Measurements from ENCODE around the gene CTNNBIP1.
"Not testable (repeated sequence)": the region's sequence is repeated elsewhere in the genome, so short reads cannot be mapped to it uniquely, and the experiment has no call there.

Gene CTNNBIP1

DNA sequence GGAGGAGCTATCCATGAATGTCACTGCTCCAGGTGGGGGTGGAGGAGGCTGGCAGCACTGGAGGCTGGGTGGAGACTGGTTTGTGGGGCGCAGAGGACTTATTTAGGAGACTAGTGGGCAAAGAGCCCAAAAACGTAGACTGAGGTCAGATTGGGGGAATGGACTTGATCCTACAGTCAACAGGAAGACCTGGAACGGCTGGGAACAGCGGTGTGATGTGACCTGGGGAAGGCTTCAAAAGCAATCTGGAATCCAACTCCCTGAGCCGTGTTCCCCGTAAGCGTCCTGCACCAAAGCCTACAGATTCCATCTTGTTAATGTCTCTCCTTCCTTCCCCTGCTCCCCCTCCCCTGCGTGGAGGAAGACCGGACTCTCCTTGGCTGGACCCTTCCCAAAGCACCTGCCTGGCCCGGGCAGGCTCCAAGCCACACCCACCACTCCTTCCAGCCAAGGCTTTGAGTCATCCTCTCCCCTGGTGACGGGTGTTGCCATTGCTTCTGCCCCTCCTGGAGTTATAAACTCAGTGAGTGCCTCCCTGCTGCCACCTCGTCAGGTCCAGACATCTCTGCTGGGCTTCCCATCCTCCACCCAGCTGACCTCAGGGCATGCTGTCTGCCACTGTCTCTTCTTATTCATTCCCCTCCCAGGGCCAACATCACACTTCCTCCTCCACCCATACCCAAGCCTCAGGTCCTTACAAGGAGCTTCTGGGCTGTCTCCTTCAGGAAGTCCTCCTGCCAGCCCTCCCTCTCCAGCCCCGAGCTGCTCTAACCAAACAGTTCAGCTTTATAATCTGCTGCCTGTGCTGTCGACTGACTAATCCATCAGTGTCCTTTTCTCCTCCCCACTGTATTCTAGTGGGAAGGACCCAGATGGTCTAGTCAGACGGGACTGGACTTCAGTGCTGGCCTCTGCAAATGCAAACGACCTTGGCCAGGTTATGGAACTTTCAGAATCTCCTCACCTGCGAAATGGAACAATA is 84.7 kb downstream of the CTNNBIP1 start:
- DNase-seq = no peak

DNA sequence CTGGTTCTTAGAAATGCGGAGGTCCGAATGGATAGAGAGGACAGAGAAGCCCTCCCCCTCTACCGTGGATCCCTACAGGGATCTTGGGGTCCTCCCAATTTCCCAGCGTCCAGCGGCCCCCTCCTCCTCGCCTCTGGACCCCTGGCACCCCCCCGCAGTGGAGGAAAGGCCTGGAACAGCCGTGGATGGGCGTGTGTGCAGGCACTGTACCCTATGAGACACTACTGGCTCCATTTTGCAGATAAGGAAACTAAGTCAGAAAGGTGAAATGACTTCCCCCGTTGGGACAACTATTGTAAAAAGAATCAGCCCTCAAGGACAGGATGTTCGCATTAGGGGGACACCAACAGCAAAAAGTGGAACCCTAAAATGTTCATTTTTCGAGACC is 85.4 kb downstream of the CTNNBIP1 start:
- DNase-seq = no peak

DNA sequence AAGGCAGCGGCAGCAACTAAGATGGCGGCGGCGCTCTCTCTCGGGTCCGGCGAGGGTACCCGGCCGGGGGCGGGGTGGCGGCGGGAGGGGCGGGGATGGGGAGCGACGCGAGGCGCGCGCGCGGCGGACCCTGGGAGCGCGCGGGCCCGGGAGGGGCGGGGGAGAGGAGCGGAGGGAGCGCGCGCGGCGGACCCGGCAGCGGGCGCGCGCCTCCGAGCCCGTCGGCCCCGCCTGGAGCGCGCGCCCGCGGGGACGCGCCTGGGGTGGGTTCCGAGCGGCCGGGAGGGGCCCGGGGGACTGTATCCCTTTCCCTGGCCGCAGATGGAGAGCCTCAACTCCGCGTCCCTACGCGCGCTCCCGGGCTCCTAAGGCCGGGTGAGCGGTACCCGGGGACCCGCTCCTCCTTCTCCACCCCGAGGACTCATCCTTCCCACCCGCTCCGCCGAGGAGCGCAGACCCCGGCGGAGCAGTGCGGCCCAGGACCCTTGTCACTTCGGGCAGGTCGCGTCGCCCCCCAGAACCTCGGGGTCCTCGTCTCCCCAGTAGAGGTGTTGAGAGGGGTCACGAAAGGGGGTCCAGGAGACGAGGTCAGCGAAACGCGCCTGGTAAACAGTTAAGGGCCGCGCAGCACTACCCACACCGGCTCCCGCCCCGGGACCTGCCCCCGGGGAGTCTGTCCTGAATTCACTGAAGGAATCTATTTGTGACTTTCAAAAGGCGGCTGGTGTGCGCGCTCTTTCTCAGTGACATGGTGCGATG is 85.9 kb downstream of the CTNNBIP1 start, which contains the start of gene CLSTN1:
TSS of gene CLSTN1 (minus strand) at position 23 of the 759 bp plus-strand sequence. CDS start 232 bp downstream, outside the sequence.
- peak; percentile 55 for DNase-seq

DNA sequence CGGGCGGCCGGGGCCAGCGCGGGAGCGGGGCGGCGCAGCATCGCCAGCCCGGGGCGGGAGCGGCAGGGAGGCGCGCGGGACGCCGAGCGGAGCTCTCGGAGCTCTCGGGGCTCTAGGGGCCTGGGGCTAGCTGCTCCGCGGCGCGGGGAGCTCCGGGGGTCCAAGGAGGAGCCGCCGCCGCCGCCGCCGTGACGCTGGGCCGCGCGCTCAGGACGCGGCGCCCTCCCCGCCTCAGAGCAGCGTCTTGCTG is 86.5 kb downstream of the CTNNBIP1 start:
- no peak for DNase-seq

DNA sequence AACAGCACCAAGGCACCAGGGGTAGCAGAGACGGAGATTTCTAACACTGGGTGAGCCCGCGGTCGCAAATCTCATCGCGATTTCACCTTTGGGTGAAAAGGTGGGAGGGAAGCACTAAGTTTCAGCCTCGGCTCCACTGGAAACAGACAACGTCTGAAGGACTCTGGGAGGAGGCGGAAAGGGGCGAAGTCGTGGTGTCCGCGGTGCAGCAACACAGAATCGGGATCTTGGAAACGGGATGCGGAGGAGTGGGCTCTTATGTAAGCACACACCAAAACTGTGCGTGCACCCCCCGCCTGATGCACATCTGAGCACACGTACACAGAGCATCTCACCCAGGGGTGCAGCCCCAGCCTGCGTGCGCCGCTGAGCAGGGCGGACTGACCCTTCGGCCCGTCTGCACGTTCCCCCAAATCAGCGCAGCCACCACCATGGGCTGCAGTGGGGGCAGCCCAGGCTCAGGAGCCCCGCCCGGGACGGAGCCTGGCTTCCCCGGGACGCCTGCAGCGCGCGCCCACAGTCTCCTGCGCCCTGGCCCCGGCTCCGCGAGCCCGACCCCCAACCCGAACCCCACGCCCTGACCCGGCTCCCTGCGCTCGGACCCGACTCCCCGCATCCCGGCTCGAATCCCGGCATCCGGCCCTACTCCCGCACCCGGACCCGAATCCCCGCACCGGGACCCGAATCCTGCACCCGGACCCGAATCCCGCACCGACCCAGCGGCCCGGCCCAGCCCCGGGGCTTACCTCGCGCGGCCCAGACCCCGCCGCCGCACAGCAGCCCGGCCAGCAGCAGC is 87.0 kb downstream of the CTNNBIP1 start:
- DNase-seq = no peak

DNA sequence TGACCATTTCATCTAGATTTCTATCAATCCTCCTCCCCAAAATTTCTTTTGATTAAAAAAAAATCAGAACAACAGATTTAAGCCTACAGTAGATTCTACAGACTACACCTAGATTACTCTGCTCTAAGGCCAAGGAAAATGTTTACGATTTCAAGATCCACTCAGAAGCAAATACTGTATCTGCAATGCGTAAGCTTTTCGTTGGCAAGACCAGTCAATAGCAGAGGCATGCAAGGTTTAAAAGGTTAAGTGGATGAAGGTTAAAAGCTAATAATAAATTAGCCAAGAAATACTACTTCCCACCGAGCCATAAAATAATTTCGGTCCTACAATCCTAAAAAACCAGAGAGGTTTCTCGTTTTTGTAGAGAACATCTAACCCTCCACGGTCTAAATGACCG is 87.6 kb downstream of the CTNNBIP1 start:
- DNase-seq = no peak

DNA sequence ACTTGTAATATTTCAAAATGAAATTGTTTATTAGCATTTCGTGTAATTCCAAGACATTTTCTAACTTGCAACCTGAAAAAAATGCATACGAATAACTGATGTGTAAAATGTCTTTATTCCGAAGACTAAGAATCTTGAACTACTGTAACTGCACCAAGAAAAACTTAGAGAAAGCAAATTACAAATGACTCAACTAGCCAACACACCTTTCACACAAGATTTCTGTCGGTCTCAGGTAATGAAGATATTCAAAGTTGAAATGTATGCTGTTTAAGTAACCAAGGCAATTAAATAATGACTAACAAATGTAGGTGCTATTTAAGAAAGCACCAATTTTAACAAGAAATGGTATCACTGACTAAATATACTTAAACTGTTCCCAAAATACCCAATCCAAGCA is 88.4 kb downstream of the CTNNBIP1 start:
- DNase-seq = no peak

DNA sequence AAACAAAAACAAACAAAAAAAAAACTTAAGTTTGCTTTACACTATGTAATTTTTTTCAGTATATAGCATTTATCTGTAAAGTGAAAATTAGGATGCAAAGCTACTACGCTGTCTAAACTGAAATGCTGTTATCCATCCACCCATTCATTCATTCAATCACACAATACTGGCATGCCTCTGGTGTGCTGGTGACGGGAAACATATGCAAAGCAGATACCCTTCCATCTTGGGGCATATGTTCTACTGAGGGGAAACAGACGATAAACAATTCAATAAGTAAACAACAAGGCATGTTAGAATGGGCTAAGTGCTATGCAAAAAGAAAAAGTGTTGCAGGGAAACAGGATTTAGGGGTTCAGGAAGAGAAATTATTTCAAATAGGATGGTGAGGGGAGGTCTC is 89.5 kb downstream of the CTNNBIP1 start:
- DNase-seq = no peak

DNA sequence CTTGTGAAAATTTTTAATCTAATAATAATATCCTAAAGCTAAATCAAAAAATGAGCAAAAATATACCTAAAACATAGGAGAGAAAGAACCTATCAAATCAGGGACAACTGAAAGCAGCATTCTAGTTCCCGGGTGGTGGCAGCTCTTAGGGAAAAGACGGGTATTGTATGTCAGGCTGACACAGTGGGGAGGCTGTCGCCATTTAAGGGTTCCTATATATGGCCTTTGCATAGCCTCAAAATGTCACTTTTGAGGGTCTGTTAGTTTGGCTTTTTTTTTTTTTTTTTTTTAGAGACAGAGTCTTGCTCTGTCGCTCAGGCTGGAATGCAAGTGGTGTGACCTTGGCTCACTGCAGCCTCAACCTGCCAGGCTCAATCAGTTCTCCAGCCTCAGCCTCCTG is 92.3 kb downstream of the CTNNBIP1 start:
- DNase-seq = no peak

DNA sequence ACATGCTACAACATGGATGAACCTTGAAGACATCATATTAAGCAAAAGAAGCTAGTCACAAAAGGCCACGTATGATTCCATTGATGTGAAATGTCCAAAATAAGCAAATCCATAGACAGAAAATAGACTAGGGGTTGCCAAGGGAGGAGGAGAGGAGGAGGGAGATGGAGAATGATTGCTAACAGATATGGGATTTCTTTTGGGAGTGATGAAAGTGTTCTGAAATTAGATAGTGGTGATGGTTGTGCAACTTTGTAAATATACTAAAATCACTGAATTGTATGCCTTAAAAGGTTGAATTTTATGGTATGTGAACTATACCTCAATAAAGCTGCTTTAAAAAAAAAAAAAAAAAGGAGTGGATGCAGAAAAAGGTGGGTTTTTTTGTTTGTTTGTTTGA is 93.9 kb downstream of the CTNNBIP1 start:
- DNase-seq = no peak

DNA sequence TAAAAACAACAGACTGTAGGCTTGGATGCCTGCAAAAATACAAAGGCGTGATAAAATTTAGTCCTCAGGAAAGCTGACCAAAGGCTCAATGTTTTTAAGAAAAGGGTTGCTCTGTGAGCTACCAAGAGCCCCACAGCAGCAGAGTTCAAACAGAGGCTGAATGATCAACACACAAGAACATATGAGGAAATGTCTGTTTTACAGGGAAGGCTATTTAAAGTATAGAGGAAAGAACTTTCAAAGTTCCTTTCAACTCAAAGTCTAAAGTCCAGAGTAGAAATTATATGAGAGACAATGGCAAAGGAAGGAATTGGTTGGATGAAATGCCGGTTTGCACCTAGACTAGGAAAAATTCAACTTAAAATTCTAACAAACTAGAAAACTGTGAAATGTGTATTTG is 94.9 kb downstream of the CTNNBIP1 start:
- no peak for DNase-seq

DNA sequence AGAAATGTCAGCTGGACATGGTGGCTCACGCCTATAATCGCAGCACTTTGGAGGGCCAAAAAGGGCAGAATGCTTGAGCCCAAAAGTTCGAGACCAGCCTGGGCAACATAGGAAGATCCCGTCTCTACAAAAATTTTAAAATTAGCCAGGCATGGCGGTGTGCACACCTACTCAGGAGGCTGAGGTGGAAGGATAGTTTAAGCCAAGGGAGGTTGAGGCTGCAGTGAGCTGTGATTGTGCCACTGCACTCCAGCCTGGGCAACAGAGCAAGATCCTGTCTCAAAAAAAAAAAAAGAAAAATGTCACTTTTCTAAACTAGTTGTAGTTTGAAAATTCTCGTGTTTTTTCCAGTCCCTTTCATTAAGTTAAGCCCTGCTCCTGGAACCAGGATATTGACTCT is 95.5 kb downstream of the CTNNBIP1 start:
- DNase-seq = no peak

DNA sequence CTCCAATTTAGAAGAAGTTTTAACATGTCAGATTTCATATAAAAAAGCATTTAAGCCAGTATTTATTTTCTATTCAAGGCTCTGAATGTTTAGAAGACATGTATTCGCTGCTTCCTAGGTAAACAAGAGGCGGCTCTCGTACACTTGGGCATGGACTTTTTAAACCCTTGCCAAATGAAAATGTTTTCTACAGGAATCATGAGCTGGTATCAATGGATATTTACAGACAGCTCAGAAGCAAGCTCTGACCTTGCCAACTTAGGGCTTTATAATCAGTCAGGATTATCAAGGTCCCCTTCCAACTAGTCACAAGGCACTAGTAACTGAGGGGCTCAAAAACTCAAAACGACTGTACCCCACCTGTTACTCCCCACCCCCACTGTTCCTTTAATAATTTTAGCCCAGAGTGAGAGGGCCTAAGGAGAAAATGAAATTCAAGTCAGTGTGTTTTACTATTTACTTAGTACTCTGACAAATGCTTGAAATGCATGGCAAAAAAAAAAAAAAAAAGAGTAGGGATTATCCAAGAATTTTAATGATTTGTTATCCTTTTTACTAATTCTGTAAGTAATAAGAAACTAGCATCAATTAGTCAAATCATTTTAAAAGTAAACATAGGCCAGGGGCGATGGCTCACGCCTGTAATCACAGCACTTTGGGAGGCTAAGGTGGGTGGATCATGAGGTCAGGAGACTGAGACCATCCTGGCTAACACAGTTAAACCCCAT is 98.7 kb downstream of the CTNNBIP1 start:
- DNase-seq = no peak

DNA sequence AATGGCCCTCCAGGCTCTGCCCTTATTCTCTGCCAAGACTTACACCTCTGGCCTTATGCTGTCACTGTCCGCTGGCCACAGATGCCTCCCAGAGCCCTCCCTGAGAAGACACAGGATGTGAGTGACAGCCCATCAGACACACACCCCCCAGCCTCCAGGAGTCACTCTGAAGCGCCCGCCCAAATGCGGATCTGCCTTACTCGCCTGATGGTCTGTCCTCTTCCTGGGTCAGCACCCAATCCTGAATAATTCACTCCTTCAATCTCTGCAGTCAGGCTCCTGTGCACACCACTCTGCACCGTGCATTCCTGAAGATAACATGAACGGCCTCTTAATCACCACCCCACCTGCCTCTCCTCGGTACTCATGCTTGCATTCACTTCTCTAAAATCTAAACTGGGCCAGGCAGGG is 101.0 kb downstream of the CTNNBIP1 start:
- no peak for DNase-seq

DNA sequence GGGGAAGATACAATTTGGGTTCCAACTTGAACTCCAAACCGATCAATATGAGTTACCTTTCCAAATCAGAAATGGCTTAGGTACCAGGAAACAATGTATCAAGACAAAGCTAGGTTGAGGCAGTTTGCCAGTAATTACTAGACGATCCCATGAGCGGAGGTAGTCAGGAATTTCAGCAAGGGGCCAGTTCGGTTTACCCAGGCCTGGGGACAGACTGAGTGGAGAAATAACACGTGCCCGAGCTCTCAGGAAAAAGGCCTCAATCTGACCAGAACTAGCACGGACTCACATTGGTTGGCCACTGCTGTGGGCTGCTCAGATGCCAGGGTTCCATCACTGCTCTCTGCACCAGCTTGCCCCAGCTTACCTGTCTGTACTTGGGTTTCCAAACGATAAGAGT is 101.6 kb downstream of the CTNNBIP1 start:
- no peak for DNase-seq

DNA sequence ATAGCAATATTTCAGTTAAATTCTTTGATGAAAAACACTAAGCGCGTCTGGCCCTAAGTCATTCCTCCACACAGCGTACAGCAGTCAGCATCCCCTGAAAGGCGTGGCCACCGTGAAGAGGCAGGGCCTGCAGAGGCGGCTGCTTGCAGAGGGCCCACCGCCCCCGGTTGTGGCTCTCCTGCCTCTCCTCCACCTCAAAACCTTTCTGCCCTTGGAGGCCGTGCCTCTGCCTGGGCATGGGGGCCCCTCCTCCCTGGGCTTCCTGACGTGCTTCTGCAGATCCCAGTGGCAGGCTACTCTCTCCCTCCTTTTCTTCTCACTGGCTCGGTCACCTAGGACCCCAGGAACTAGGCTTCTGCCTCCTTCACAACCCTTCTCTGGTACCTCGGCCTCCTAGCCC is 102.5 kb downstream of the CTNNBIP1 start:
- no peak for DNase-seq

DNA sequence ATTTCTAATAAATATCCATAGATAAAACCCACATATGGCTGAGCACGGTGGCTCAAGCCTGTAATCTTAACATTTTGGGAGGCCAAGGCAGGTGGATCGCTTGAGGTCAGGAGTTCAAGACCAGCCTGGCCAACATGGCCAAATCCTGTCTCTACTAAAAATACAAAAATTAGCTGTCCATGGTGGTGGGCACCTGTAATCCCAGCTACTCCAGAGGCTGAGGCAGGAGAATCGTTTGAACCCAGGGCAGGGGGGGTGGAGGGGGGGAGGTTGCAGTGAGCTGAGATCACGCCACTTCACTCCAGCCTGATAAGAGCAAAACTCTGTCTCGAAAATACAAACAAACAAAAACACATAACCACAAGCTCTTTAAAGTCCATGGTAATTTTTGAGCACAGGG is 104.1 kb downstream of the CTNNBIP1 start:
- DNase-seq = not testable (repeated sequence)

DNA sequence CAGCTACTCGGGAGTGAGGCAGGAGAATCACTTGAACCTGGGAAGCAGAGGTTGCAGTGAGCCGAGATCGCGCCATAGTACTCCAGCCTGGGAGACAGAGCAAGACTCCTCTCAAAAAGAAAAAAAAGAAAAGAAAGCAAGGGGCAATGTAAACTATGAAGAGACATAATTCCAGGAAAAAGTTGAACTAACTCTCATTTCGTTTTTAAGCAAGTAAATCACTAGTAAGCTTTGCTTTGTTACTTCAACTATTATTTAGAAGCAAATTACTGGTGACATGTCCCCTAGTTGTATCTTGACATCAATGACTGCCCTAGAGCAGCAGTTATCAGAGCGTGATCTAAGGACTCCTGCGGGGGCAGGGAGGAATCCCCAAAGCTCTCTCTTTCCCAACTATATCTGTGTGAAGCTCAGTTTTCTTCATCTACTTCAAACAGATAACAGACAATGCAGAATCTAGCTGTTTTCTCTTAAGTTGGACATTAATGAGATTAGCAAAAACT is 105.0 kb downstream of the CTNNBIP1 start:
- DNase-seq = no peak

DNA sequence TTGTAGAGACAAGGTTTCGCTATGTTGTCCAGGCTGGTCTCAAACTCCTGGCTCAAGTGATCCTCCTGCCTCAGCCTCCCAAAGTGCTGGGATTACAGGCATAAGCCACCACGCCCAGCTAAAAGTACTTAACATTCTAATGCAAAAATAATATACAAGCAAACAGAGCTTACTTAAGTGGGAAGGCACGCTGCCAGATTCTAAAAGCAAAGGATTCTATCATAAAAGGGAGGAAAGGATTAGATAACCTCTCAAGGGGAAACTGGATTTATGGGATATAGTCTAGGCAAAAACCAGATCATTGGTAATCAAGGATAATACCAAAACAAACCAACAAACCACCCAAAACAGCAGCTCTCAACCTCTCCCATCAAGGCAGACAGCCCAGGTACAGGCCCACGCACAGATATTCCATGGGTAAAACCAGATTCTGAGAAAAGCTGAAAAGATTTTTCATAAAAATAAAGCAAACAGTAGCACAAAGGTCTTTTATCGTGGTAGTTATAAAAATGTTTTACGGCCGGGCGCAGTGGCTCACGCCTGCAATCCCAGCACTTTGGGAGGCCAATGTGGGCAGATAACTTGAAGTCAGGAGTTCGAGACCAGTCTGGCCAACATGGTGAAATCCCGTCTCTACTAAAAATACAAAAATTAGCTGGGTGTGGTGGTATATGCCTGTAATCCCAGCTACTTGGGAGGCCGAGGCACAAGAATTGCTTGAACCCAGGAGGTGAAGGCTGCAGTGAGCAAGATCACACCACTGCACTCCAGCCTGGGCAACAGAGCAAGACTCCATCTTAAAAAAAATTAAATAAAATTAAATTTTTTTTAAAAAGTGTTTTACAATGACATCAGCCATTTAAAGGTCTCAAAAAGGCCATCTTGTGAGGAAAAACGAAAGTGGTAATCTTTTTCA is 106.8 kb downstream of the CTNNBIP1 start:
- DNase-seq = not testable (repeated sequence)

DNA sequence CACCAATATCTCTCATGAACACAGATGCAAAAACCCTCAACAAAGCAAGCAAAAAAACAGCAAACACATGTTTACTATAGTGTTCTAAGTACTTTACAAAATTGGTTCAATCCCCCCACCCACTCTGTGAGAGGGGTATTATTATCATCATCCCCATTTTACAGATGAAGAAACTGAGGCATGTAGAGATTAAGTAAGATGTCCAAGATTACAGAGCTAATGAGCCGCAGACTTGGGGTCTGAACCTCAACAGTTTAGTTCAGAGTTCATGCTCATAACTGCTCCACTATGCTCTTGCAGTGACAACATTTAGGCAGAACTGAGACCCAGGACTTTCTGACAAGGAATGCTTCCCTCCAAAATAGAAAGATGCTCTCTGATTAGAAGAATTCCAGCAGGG is 108.2 kb downstream of the CTNNBIP1 start:
- no peak for DNase-seq

Data from NCI-H774 (cell line).